GM23338 (cell line): ENCODE measurements around the gene RAB44. TPM values are rescaled to one million over a fixed set of nuclear protein-coding genes. Genes with fewer than 3 reads are reported as not detected.

Source experiments
- ATAC-seq: fragments of 200-7000 bp; cut with Tn5 transposase; 3 replicates; pipeline ENCODE4 v1.9.1; 2020
- DNase-seq: peaks from one replicate; pipeline ENCODE4 v3.0.0-alpha.2; 2015; ENCODE audit warnings: low spot score
- H2AFZ ChIP-seq: fragments of 200-600 bp; sonication (generic); 2 replicates; pipeline ENCODE4 v1.8.0; 2016; ENCODE audit warnings: antibody characterized with exemption, mild to moderate bottlenecking, moderate library complexity
- H3F3A ChIP-seq: fragments of 200-600 bp; sonication (generic); replicated peaks from 2 replicates; pipeline ENCODE4 v1.8.0; 2017; ENCODE audit warnings: antibody characterized with exemption, mixed run types, low read depth
- H3K27ac ChIP-seq: fragments of 200-600 bp; sonication (generic); 2 replicates; pipeline ENCODE4 v1.6.1; 2016; ENCODE audit warnings: low read depth
- H3K27me3 ChIP-seq: fragments of 200-600 bp; sonication (generic); 2 replicates; pipeline ENCODE4 v1.8.0; 2016; ENCODE audit warnings: mild to moderate bottlenecking, mixed run types, moderate library complexity; ENCODE audit not compliant: insufficient read depth
- H3K36me3 ChIP-seq: fragments of 200-600 bp; sonication (generic); 2 replicates; pipeline ENCODE4 v1.8.0; 2016; ENCODE audit warnings: mild to moderate bottlenecking; ENCODE audit not compliant: insufficient read depth
- H3K4me1 ChIP-seq: fragments of 200-600 bp; sonication (generic); 2 replicates; pipeline ENCODE4 v1.8.0; 2016; ENCODE audit warnings: mild to moderate bottlenecking, moderate library complexity; ENCODE audit not compliant: insufficient read depth
- H3K4me2 ChIP-seq: fragments of 200-600 bp; sonication (generic); 2 replicates; pipeline ENCODE4 v1.7.1; 2017; ENCODE audit warnings: mixed run types
- H3K4me3 ChIP-seq: fragments of 200-600 bp; sonication (generic); 2 replicates; pipeline ENCODE4 v1.6.1; 2016; ENCODE audit warnings: mixed run types
- H3K79me2 ChIP-seq: fragments of 200-600 bp; sonication (generic); replicated peaks from 2 replicates; pipeline ENCODE4 v1.8.0; 2017; ENCODE audit warnings: mild to moderate bottlenecking; ENCODE audit not compliant: insufficient read depth
- H3K9me2 ChIP-seq: fragments of 200-600 bp; sonication (generic); 2 replicates; pipeline ENCODE4 v1.8.0; 2017; ENCODE audit not compliant: insufficient read depth
- H4K20me1 ChIP-seq: fragments of 200-600 bp; sonication (generic); replicated peaks from 2 replicates; pipeline ENCODE4 v1.8.0; 2017; ENCODE audit warnings: mild to moderate bottlenecking; ENCODE audit not compliant: insufficient read depth
- H3K27ac Mint-ChIP-seq: 2 replicates; pipeline ENCODE4 v1.8.0; 2020; ENCODE audit warnings: inconsistent platforms, mild to moderate bottlenecking, moderate library complexity, mixed read lengths
- H3K27me3 Mint-ChIP-seq: 3 replicates; pipeline ENCODE4 v1.8.0; 2022; ENCODE audit warnings: low read depth, mild to moderate bottlenecking, moderate library complexity, mixed read lengths, inconsistent platforms; ENCODE audit not compliant: insufficient read depth, poor library complexity
- H3K36me3 Mint-ChIP-seq: 3 replicates; pipeline ENCODE4 v1.8.0; 2021; ENCODE audit warnings: low read depth, mild to moderate bottlenecking, inconsistent platforms, moderate library complexity, mixed read lengths
- H3K4me1 Mint-ChIP-seq: 3 replicates; pipeline ENCODE4 v1.8.0; 2020; ENCODE audit warnings: mild to moderate bottlenecking, inconsistent platforms, mixed read lengths
- H3K4me3 Mint-ChIP-seq: 3 replicates; pipeline ENCODE4 v1.8.0; 2021; ENCODE audit warnings: moderate library complexity, mild to moderate bottlenecking, inconsistent platforms, mixed read lengths
- H3K9me3 Mint-ChIP-seq: 3 replicates; pipeline ENCODE4 v1.8.0; 2020; ENCODE audit warnings: moderate library complexity, mild to moderate bottlenecking, inconsistent platforms, mixed read lengths
- CREB1 ChIP-seq: fragments of 250-450 bp; sonication (Bioruptor Pico); IDR thresholded peaks from 2 replicates; pipeline ENCODE4 v1.5.0; 2020; ENCODE audit warnings: low read depth, mild to moderate bottlenecking, moderate library complexity
- CTCF ChIP-seq, 2 experiments: fragments of 200-600 bp in 1 of 2; sonication (generic) in 1 of 2; conservative IDR thresholded peaks; 2 replicates each; pipeline versions ENCODE4 v1.5.1 to v1.6.1; 2016 to 2017; ENCODE audit warnings: antibody characterized with exemption in 2 of 2, low read depth in 2 of 2, mild to moderate bottlenecking in 2 of 2, moderate library complexity in 1 of 2
- ETS1 ChIP-seq: IDR thresholded peaks from 2 replicates; pipeline ENCODE4 v1.6.1; 2016; ENCODE audit warnings: antibody characterized with exemption
- EZH2phosphoT487 ChIP-seq: fragments of 200-600 bp; sonication (generic); IDR thresholded peaks from one replicate; pipeline ENCODE4 v1.8.1; 2018; ENCODE audit warnings: antibody characterized with exemption; ENCODE audit not compliant: unreplicated experiment
- JUNB ChIP-seq: IDR thresholded peaks from one replicate; pipeline ENCODE4 v1.6.1; 2016; ENCODE audit warnings: antibody characterized with exemption; ENCODE audit not compliant: unreplicated experiment
- NANOG ChIP-seq: IDR thresholded peaks from 2 replicates; pipeline ENCODE4 v1.6.1; 2016; ENCODE audit warnings: antibody characterized with exemption, borderline replicate concordance
- STAT1 ChIP-seq: IDR thresholded peaks from one replicate; pipeline ENCODE4 v1.6.1; 2016; ENCODE audit warnings: antibody characterized with exemption; ENCODE audit not compliant: unreplicated experiment
- ZNF331 ChIP-seq: fragments of 250-450 bp; sonication (Bioruptor Pico); IDR thresholded peaks from 2 replicates; pipeline ENCODE4 v1.5.0; 2020; ENCODE audit warnings: low read depth, mild to moderate bottlenecking, moderate library complexity
- polyA plus RNA-seq: library from polyadenylated mRNA; unstranded; fragments of >200 nt; fragmentation: Nextera tagmentation; extraction: Ambion mirVana; gene quantifications from 2 replicates; pipeline ENCODE4 v1.2.1, GENCODE V29; 2016
- total RNA-seq: library from RNA; depleted of rRNA; stranded (reverse); fragments of >200 nt; shearing (Covaris generic); gene quantifications from 2 replicates; pipeline ENCODE4 v1.2.3, GENCODE V29; 2014

The RAB44 gene
- total and polyA plus RNA-seq, 2 experiments from 2014 or later, result not detected

GRCh38 chr6:36734486-36735060 lies 36.9 kb downstream of the RAB44 start (continued):
- TF ChIP-seq ZNF331 (CRISPR knock-in tag) (no peak), STAT1 (no peak), CREB1 (CRISPR knock-in tag) (no peak), CTCF (conservative IDR thresholded peaks at IDR 0.05; ENCODE audit: low read depth in 2 of 2) (no peak), EZH2phosphoT487 (no peak), JUNB (no peak), ETS1 (no peak)

- Histone ChIP-seq H3K79me2 (no peaks in the 10 kb centered on the region), H3F3A (no peaks in the 10 kb centered on the region; the same call in 1 of the 2 replicates), H3K9me2 (no peaks in the 10 kb centered on the region), H2AFZ (peak overlapping the region; percentile 90), H3K4me1 (peaks cover 13% of the 10 kb centered on the region; the same call in 1 of the 2 replicates), H3K36me3 (no peaks in the 10 kb centered on the region), H4K20me1 (no peaks in the 10 kb centered on the region), H3K27ac (no peak overlapping the region), H3K4me2 (peak overlapping the region; percentile 53), H3K4me3 (no peak overlapping the region), H3K27me3 (no peaks in the 10 kb centered on the region)
- H3K27ac Mint-ChIP-seq, result no peak overlapping the region
- H3K36me3 Mint-ChIP-seq, result no peaks in the 10 kb centered on the region
- peaks cover 11% of the 10 kb centered on the region for H3K27me3 Mint-ChIP-seq
- no peak for TF ChIP-seq NANOG
- peak; percentile 52 for DNase-seq
- peaks cover 18% of the 10 kb centered on the region for H3K4me1 Mint-ChIP-seq
- ATAC-seq, result peak; percentile 35
- H3K9me3 Mint-ChIP-seq, result no peaks in the 10 kb centered on the region
- H3K4me3 Mint-ChIP-seq, result no peak overlapping the region
These were observed 37.8 kb downstream of the RAB44 start for GRCh38 chr6:36735110-36736071.
